NCI-H446 treated with DMSO at 0.1 percent for 48 hours (cell line): ENCODE measurements around the gene EXD2.
A peak's percentile ranks its signal among the peaks of the same experiment; 100 is the strongest.
"Not testable (repeated sequence)": the region's sequence is repeated elsewhere in the genome, so short reads cannot be mapped to it uniquely, and the experiment has no call there.

ENCODE experiments used
- DNase-seq: peaks from one replicate; lab custom pipeline; 2025; lab: John Stamatoyannopoulos, UW

Gene EXD2

GRCh38 chr14:69193721-69194120 lies 2.4 kb downstream of the EXD2 start:
- no peak for DNase-seq

- no peak for DNase-seq
These were observed 8.5 kb downstream of the EXD2 start for GRCh38 chr14:69199786-69200185.

GRCh38 chr14:69204753-69205152 lies 13.5 kb downstream of the EXD2 start:
- no peak for DNase-seq

- no peak for DNase-seq
These were observed 16.2 kb downstream of the EXD2 start for GRCh38 chr14:69207435-69208041.

- no peak for DNase-seq
These were observed 17.4 kb downstream of the EXD2 start for GRCh38 chr14:69208666-69209065.

- no peak for DNase-seq
These were observed 23.1 kb downstream of the EXD2 start for GRCh38 chr14:69214393-69214792.

GRCh38 chr14:69217663-69218062 lies 26.4 kb downstream of the EXD2 start:
- not testable (repeated sequence) for DNase-seq

- no peak for DNase-seq
These were observed 33.6 kb downstream of the EXD2 start for GRCh38 chr14:69224946-69225345.

- no peak for DNase-seq
These were observed 34.9 kb downstream of the EXD2 start for GRCh38 chr14:69226178-69226577.

- no peak for DNase-seq
These were observed 35.4 kb downstream of the EXD2 start for GRCh38 chr14:69226736-69227135.

- no peak for DNase-seq
These were observed 40.2 kb downstream of the EXD2 start for GRCh38 chr14:69231486-69231885.

- no peak for DNase-seq
These were observed 41.1 kb downstream of the EXD2 start for GRCh38 chr14:69232388-69232787.

- no peak for DNase-seq
These were observed 42.8 kb downstream of the EXD2 start for GRCh38 chr14:69234106-69234505.

GRCh38 chr14:69235708-69236107 lies 44.4 kb downstream of the EXD2 start:
- no peak for DNase-seq

- no peak for DNase-seq
These were observed 45.8 kb downstream of the EXD2 start for GRCh38 chr14:69237142-69237541.

- no peak for DNase-seq
These were observed 46.3 kb downstream of the EXD2 start for GRCh38 chr14:69237584-69237983.

GRCh38 chr14:69238883-69239282 lies 47.6 kb downstream of the EXD2 start:
- DNase-seq = no peak

- DNase-seq = no peak
These were observed 49.4 kb downstream of the EXD2 start for GRCh38 chr14:69240527-69241173.

GRCh38 chr14:69241577-69241976 lies 50.3 kb downstream of the EXD2 start:
- DNase-seq = no peak

GRCh38 chr14:69242311-69243224 lies 51.3 kb downstream of the EXD2 start:
- peak; percentile 48 for DNase-seq

GRCh38 chr14:69244946-69245345 lies 53.6 kb downstream of the EXD2 start:
- no peak for DNase-seq

GRCh38 chr14:69246331-69246730 lies 55.0 kb downstream of the EXD2 start:
- DNase-seq = no peak
